ENCODE measurements around the gene AMPD3. TPM values are rescaled to one million over a fixed set of nuclear protein-coding genes. Genes with fewer than 3 reads are reported as not detected.

AMPD3 gene
- polyA plus RNA-seq, 1 of the 3 experiments (the other 2 are of a cell fraction), result 1.7 TPM

GRCh38 chr11:10494636-10495463, 39.8 kb downstream of the AMPD3 start:
- POLR2A ChIA-PET, result no interaction called here
- Histone ChIP-seq H3K36me3 (replicated peaks in 1 of 2; ENCODE audit: control insufficient read depth in 1 of 2, insufficient read depth in 2 of 2, low read length in 1 of 2) (no peaks in the 10 kb centered on the region), H3K9me3 (no peaks in the 10 kb centered on the region), H3F3A (replicated peaks; ENCODE audit: insufficient read depth) (peaks cover 12% of the 10 kb centered on the region), H3K27ac (ENCODE audit: low read depth in 2 of 2, low read length in 1 of 2) (no peak overlapping the region), H3K27me3 (ENCODE audit: insufficient read depth) (no peaks in the 10 kb centered on the region), H3K9me2 (no peaks in the 10 kb centered on the region), H3K4me3 (ENCODE audit: low read depth in 2 of 2, low read length in 1 of 2) (no peak overlapping the region), H2AFZ (ENCODE audit: low read depth) (no peak overlapping the region), H4K20me1 (ENCODE audit: insufficient read depth) (no peaks in the 10 kb centered on the region), H3K4me1 (ENCODE audit: control insufficient read depth in 1 of 2, insufficient read depth in 2 of 2, low read depth in 1 of 2, low read length in 1 of 2) (peaks cover 7 to 12% of the 10 kb centered on the region in 2 experiments; a peak in 3 of 4 replicates), H3K9ac (no peak overlapping the region), H3K79me2 (ENCODE audit: insufficient read depth) (no peaks in the 10 kb centered on the region), H3K4me2 (no peak overlapping the region)
- CTCF ChIA-PET, result interaction anchor here (1.0 kb wide), 1 partner anchor 46 kb away, joined by 4 read pairs; the partner anchor contains the start of gene RNF141
- WGBS (ENCODE audit: low lambda C conversion rate), result 96% methylated on average over 11 of the region's 14 CpGs
- DNase-seq, result no peak
- TF ChIP-seq FOXM1 (IDR thresholded peaks at IDR 0.05; ENCODE audit: low read depth), result no peak
- no peak for TF ChIP-seq SMC3 (IDR thresholded peaks at IDR 0.05; ENCODE audit: low read depth, low read length)
- TF ChIP-seq ELF1 (IDR thresholded peaks at IDR 0.05), result no peak
- no peak for TF ChIP-seq GATA2 (CRISPR knock-in tag; IDR thresholded peaks at IDR 0.05)
- TF ChIP-seq REST (IDR thresholded peaks at IDR 0.05; ENCODE audit: low read depth, low read length), result no peak
- no peak for TF ChIP-seq RCOR1 (IDR thresholded peaks at IDR 0.05; ENCODE audit: low read length)
- no peak for TF ChIP-seq IRF3 (IDR thresholded peaks at IDR 0.05; ENCODE audit: low read depth, low read length)
- no peak for TF ChIP-seq EZH2phosphoT487 (IDR thresholded peaks at IDR 0.05; ENCODE audit: borderline replicate concordance, low read depth)
- TF ChIP-seq TAF1 (IDR thresholded peaks at IDR 0.05; ENCODE audit: borderline replicate concordance, low read depth, low read length), result no peak
- TF ChIP-seq JUND (IDR thresholded peaks at IDR 0.05), result no peak
- no peak for TF ChIP-seq NFIC (IDR thresholded peaks at IDR 0.05; ENCODE audit: borderline replicate concordance)
- TF ChIP-seq ZBTB33 (IDR thresholded peaks at IDR 0.05; ENCODE audit: borderline replicate concordance, low read depth), result no peak
